Heart left ventricle (tissue), 16 donors: ENCODE results near the gene RUNX1. TPM values are rescaled to one million over a fixed set of nuclear protein-coding genes. Genes with fewer than 3 reads are reported as not detected.
A peak's percentile ranks its signal among the peaks of the same experiment; 100 is the strongest.

Source experiments
- ATAC-seq, 4 donors: fragments of 200-7000 bp; cut with Tn5 transposase; one replicate each; pipeline ENCODE4 v1.9.1; 2020 to 2022; ENCODE audit warnings: moderate library complexity in 4 of 4, mild to moderate bottlenecking in 3 of 4, moderate number of reproducible peaks in 1 of 4
- DNase-seq, 5 donors: peaks; one replicate each; pipeline ENCODE4 v3.0.0-alpha.2; 2020
- H3K27ac ChIP-seq, 12 donors: fragments of 200-600 bp; sonication (generic) in 4 of 12; one replicate each; pipeline versions ENCODE4 v1.5.0 to v1.8.0; 2016 to 2022; ENCODE audit warnings: mild to moderate bottlenecking in 2 of 12
- H3K27me3 ChIP-seq, 9 donors: fragments of 200-600 bp; sonication (generic) in 2 of 9; one replicate each; pipeline versions ENCODE4 v1.5.1 to v1.8.0; 2016 to 2022; ENCODE audit warnings: mild to moderate bottlenecking in 3 of 9
- H3K36me3 ChIP-seq, 9 donors: fragments of 200-600 bp; sonication (generic) in 2 of 9; one replicate each; pipeline versions ENCODE4 v1.5.0 to v1.8.0; 2018 to 2022; ENCODE audit warnings: mild to moderate bottlenecking in 2 of 9
- H3K4me1 ChIP-seq, 12 donors: fragments of 200-600 bp; sonication (generic) in 4 of 12; one replicate each; pipeline versions ENCODE4 v1.5.0 to v1.8.0; 2016 to 2022; ENCODE audit warnings: mild to moderate bottlenecking in 3 of 12
- H3K4me3 ChIP-seq, 12 donors: fragments of 200-600 bp; sonication (generic) in 4 of 12; one replicate each; pipeline versions ENCODE4 v1.5.0 to v1.8.0; 2017 to 2022; ENCODE audit warnings: mild to moderate bottlenecking in 9 of 12, moderate library complexity in 4 of 12
- H3K9me3 ChIP-seq, 12 donors: fragments of 200-600 bp; sonication (generic) in 4 of 12; one replicate each; pipeline versions ENCODE4 v1.5.0 to v1.8.0; 2016 to 2022; ENCODE audit warnings: mild to moderate bottlenecking in 1 of 12
- CTCF ChIP-seq, 12 donors: fragments of 200-600 bp; sonication (generic) in 4 of 12; IDR thresholded peaks; one replicate each; pipeline versions ENCODE4 v1.5.0 to v1.8.0; 2018 to 2022; ENCODE audit warnings: antibody characterized with exemption in 12 of 12, mild to moderate bottlenecking in 5 of 12
- POLR2A ChIP-seq, 2 donors: fragments of 450-650 bp; IDR thresholded peaks; one replicate each; pipeline ENCODE4 v1.6.1; 2017; ENCODE audit warnings: antibody characterized with exemption in 2 of 2, mild to moderate bottlenecking in 2 of 2, moderate library complexity in 2 of 2
- WGBS, 4 donors: extraction: QIAGEN DNeasy Blood & Tissue Kit in 2 of 4; methylation state at CpG; one replicate each; pipeline versions ENCODE4 v1.1.5 to v1.1.7; 2013 to 2018; 5-methylcytosine and 5-hydroxymethylcytosine counted together
- intact Hi-C, 10 donors: fragments of 100-400 bp; cut with DNase I; formaldehyde crosslinking; loops; one replicate each; pipeline versions ENCODE4 v1.11.1 to v1.14.2; 2022
- polyA plus RNA-seq, 2 donors: library from polyadenylated mRNA; stranded (reverse); fragments of 200-250 nt; gene quantifications; one replicate each; pipeline ENCODE4 v1.2.3, GENCODE V29; 2013
- total RNA-seq, 9 donors: library from RNA; depleted of rRNA in 2 of 9; stranded (reverse); fragments of >200 nt in 2 of 9; fragmentation: NEBNext Ultra II Directional in 3 of 9; extraction: Animal tissue kit (Norgen Biotek cat#: 25700) in 3 of 9; gene quantifications; one replicate each; pipeline versions ENCODE4 v1.1.0 to v1.2.4, GENCODE V29; 2016 to 2023
- donor health status: ischemic (EF 13 %, LVEDD 7.1; RV severe dilation, severe dysfunction).
- donor health status: healthy with polysubstance abuse.
- donor health status: DM: no; HTN: yes; CAD: no.
- donor health status: DM: no; HTN: no; CAD: no.
- donor health status: ischemic (EF 25% LVEDD 6.9; RV normal size, moderate dysfunction).
- donor health status: ischemic (EF 25% LVEDD 5.7; RV mildly dilated, moderate dysfunction).
- donor health status: healthy.
- donor health status: DM: yes; HTN: yes; CAD: no.
- donor health status: ischemic (EF 35%, LVEDD 5.7; RV mildly dilated, moderate dysfunction).
- donor health status: nonischemic (EF 11% LVEDD 7.7; RV severe dilation, severe dysfunction).
- donor health status: DM: yes; HTN: yes; CAD: no.
- donor health status: PGD.
- donor health status: ischemic (EF 29% LVEDD 5.4; RV normal size, mild dysfunction).
- donor health status: nonischemic (EF 23%, LVEDD 6.1; RV moderate dilation, normal function).

The RUNX1 gene
- total and polyA plus RNA-seq, 11 donors = 0.61 to 54.5 (median 4.1) TPM

GRCh38 chr21:35025206-35026152 is 23.6 kb downstream of the RUNX1 start:
- peak in 1 of 4 donors; percentile 33 for ATAC-seq
- no peak for DNase-seq
- intact Hi-C loops = no loop called here
- Histone ChIP-seq H3K27ac (peak overlapping the region in 1 of 12 donors; percentile 72), H3K36me3 (no peaks in the 10 kb centered on the region), H3K27me3 (peaks cover 0 to 26% (median 3%) of the 10 kb centered on the region in 9 donors), H3K4me1 (peaks cover 0 to 64% (median 0%) of the 10 kb centered on the region in 12 donors), H3K9me3 (no peaks in the 10 kb centered on the region), H3K4me3 (peak overlapping the region in 1 of 12 donors; percentile 36)
- TF ChIP-seq POLR2A (IDR thresholded peaks at IDR 0.05) = no peak
- TF ChIP-seq CTCF (IDR thresholded peaks at IDR 0.05) = no peak
- 80 to 83% (median 81%) methylated on average over 12 of the region's 12 CpGs for WGBS, 4 donors

GRCh38 chr21:35024513-35024912 is 24.6 kb downstream of the RUNX1 start:
- DNase-seq (no peak), ATAC-seq (no peak)
- no peak for TF ChIP-seq CTCF (IDR thresholded peaks at IDR 0.05)
- no peak for TF ChIP-seq POLR2A (IDR thresholded peaks at IDR 0.05)
- Histone ChIP-seq H3K27ac (no peak overlapping the region), H3K9me3 (no peaks in the 10 kb centered on the region), H3K4me3 (no peak overlapping the region), H3K27me3 (peaks cover 0 to 26% (median 3%) of the 10 kb centered on the region in 9 donors), H3K4me1 (peaks cover 0 to 61% (median 0%) of the 10 kb centered on the region in 12 donors), H3K36me3 (no peaks in the 10 kb centered on the region)
- intact Hi-C loops = no loop called here

- intact Hi-C loops = no loop called here
- no peak for DNase-seq
- peaks cover 0 to 26% (median 3%) of the 10 kb centered on the region in 9 donors for H3K27me3 ChIP-seq
Measured at GRCh38 chr21:35024071-35024420, 25.1 kb downstream of the RUNX1 start.

More at GRCh38 chr21:35024071-35024420, 25.1 kb downstream of the RUNX1 start:
- TF ChIP-seq POLR2A (IDR thresholded peaks at IDR 0.05) = no peak
- TF ChIP-seq CTCF (IDR thresholded peaks at IDR 0.05) = no peak
- WGBS, 4 donors = 85 to 97% (median 97%) methylated on average over 1 of the region's 1 CpG
- H3K27ac ChIP-seq = no peak overlapping the region
- no peak overlapping the region for H3K4me3 ChIP-seq
- H3K36me3 ChIP-seq = no peaks in the 10 kb centered on the region
- H3K4me1 ChIP-seq = peaks cover 0 to 56% (median 0%) of the 10 kb centered on the region in 12 donors
- no peaks in the 10 kb centered on the region for H3K9me3 ChIP-seq
- ATAC-seq = no peak
